Nephron progenitor cell (in vitro differentiated cells): Measurements from ENCODE around the gene LYSMD2.

Source experiments
- DNase-seq: peaks from one replicate; pipeline ENCODE4 v3.0.0; 2021
- H3K27ac Mint-ChIP-seq: 2 replicates; pipeline ENCODE4 v1.8.0; 2021; ENCODE audit warnings: mild to moderate bottlenecking, moderate library complexity, mixed read lengths
- H3K27me3 Mint-ChIP-seq: 2 replicates; pipeline ENCODE4 v1.8.0; 2021; ENCODE audit warnings: mild to moderate bottlenecking, low read depth, mixed read lengths; ENCODE audit not compliant: poor library complexity
- H3K36me3 Mint-ChIP-seq: 2 replicates; pipeline ENCODE4 v1.8.0; 2021; ENCODE audit warnings: low read depth, mixed read lengths
- H3K4me1 Mint-ChIP-seq: 2 replicates; pipeline ENCODE4 v1.8.0; 2021; ENCODE audit warnings: mixed read lengths
- H3K4me3 Mint-ChIP-seq: 2 replicates; pipeline ENCODE4 v1.8.0; 2021; ENCODE audit warnings: mild to moderate bottlenecking, moderate library complexity, mixed read lengths
- H3K9me3 Mint-ChIP-seq: 2 replicates; pipeline ENCODE4 v1.8.0; 2021; ENCODE audit warnings: mild to moderate bottlenecking, moderate library complexity, mixed read lengths
- CTCF ChIP-seq: fragments of 200-600 bp; sonication (generic); IDR thresholded peaks from 2 replicates; pipeline ENCODE4 v1.5.0; 2021; ENCODE audit warnings: antibody characterized with exemption

The LYSMD2 gene

DNA sequence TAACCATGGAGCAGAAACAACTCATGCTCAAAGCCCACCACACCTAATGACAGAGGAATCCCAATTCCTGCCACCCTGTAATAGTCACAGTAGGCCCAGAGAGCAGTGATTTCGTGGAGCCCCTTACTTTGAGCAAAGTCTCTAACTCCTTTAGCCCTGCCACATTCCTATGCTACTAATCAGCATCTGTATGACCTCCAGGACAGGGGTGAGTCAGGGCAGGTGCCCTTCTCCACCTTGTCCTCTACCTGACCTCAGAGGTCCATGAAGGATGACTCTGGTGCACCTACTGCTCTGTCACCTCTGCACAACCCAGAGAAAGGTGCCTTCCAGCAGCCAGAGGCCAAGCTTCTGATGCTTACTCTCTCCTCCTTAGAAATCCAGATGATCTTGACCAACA lies 62.2 kb downstream of the LYSMD2 start:
- Mint-ChIP-seq H3K4me3 (no peak overlapping the region), H3K36me3 (no peaks in the 10 kb centered on the region), H3K9me3 (no peaks in the 10 kb centered on the region), H3K4me1 (peaks cover 22% of the 10 kb centered on the region), H3K27ac (no peak overlapping the region), H3K27me3 (peaks cover 24% of the 10 kb centered on the region)
- no peak for DNase-seq
- no peak for TF ChIP-seq CTCF
